ENCODE results near the gene SASH1. TPM values are rescaled to one million over a fixed set of nuclear protein-coding genes. Genes with fewer than 3 reads are reported as not detected.

The SASH1 gene
- total RNA-seq, 1 experiment from 2014 or later = 27.4 TPM

DNA sequence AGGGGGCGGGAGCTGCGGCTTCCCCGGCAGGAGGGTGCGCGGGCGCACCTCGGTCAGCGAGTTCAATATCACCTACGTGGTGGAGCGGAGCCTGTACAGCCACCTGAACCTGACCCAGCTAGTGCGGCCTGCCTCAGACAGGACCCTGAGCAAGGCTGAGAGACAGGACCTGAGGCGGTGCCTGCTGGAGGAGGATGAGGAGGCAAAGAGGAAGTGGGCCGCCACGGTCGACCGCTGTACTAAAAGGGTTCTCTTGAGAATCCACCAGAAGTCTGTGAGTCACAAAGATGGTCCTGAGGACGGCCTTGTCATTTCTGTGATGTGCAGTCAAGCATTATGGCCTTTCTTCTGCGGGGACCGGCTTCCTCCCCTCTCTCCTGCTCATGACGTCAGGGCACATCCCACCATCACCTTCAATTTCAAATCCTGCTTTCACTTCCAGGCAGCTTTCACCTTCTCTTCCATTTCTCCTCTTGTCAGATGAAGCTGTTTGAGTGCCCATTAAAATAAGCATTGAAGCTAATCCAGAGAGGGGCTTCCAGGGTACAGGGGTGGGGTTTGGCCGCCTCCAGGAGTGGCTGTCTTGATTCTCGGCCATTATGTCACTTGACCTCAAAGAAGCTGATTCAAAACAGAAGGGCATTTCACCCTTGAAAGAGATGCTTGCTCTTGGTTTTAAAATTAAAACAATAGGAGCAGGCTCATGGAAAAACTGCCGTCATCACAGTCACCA lies 177.6 kb downstream of the SASH1 start (continued):
- TF ChIP-seq, protein P1, sequence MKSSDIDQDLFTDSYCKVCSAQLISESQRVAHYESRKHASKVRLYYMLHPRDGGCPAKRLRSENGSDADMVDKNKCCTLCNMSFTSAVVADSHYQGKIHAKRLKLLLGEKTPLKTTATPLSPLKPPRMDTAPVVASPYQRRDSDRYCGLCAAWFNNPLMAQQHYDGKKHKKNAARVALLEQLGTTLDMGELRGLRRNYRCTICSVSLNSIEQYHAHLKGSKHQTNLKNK (CRISPR knock-in tag; IDR thresholded peaks at IDR 0.05) = no peak
- TF ChIP-seq CREB1 (CRISPR knock-in tag; IDR thresholded peaks at IDR 0.05) (no peak), RELA (CRISPR knock-in tag; IDR thresholded peaks at IDR 0.05; ENCODE audit: borderline replicate concordance) (no peak), GRHL2 (CRISPR knock-in tag; IDR thresholded peaks at IDR 0.05; ENCODE audit: insufficient replicate concordance, severe bottlenecking) (no peak), SMAD3 (CRISPR knock-in tag; IDR thresholded peaks at IDR 0.05; ENCODE audit: borderline replicate concordance) (no peak), NFYB (CRISPR knock-in tag; conservative IDR thresholded peaks at IDR 0.05; ENCODE audit: low read depth) (no peak), NFE2L1 (CRISPR knock-in tag; IDR thresholded peaks at IDR 0.05) (no peak), NFATC4 (CRISPR knock-in tag; IDR thresholded peaks at IDR 0.05) (no peak), ZNF232 (CRISPR knock-in tag; IDR thresholded peaks at IDR 0.05) (no peak)
- TF ChIP-seq, protein P2, sequence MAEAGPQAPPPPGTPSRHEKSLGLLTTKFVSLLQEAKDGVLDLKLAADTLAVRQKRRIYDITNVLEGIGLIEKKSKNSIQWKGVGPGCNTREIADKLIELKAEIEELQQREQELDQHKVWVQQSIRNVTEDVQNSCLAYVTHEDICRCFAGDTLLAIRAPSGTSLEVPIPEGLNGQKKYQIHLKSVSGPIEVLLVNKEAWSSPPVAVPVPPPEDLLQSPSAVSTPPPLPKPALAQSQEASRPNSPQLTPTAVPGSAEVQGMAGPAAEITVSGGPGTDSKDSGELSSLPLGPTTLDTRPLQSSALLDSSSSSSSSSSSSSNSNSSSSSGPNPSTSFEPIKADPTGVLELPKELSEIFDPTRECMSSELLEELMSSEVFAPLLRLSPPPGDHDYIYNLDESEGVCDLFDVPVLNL (CRISPR knock-in tag; IDR thresholded peaks at IDR 0.05; ENCODE audit: borderline replicate concordance, low read depth) = no peak
- TF ChIP-seq, protein P3, sequence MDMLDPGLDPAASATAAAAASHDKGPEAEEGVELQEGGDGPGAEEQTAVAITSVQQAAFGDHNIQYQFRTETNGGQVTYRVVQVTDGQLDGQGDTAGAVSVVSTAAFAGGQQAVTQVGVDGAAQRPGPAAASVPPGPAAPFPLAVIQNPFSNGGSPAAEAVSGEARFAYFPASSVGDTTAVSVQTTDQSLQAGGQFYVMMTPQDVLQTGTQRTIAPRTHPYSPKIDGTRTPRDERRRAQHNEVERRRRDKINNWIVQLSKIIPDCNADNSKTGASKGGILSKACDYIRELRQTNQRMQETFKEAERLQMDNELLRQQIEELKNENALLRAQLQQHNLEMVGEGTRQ (CRISPR knock-in tag; IDR thresholded peaks at IDR 0.05) = no peak
- TF ChIP-seq, protein P4, sequence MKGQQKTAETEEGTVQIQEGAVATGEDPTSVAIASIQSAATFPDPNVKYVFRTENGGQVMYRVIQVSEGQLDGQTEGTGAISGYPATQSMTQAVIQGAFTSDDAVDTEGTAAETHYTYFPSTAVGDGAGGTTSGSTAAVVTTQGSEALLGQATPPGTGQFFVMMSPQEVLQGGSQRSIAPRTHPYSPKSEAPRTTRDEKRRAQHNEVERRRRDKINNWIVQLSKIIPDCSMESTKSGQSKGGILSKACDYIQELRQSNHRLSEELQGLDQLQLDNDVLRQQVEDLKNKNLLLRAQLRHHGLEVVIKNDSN (CRISPR knock-in tag; IDR thresholded peaks at IDR 0.05) = no peak

DNA sequence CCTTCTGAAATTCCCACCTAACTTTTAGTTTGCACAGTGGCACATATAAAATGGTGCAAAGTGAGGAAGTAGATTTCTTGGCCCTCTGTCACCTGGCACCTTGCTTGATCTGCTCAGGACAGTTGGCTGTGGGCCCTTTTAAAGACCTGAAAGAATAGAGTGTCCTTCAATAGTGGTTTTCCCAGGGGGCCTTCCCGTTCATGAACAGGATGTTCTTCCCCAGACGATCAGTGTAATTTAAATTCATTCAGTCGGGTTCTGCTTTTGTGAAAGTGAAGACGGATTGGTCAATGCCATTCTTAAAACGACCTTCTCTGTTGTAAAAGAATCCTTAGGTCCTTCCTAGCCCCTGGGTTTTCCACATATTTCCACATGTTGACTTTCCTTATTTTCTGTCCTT lies 178.5 kb downstream of the SASH1 start:
- Mint-ChIP-seq H3K4me3 (no peak overlapping the region; the same call in 1 of the 2 replicates), H3K9me3 (no peaks in the 10 kb centered on the region), H3K4me1 (peaks cover 61% of the 10 kb centered on the region), H3K27ac (peak overlapping the region; percentile 65), H3K27me3 (ENCODE audit: low read depth) (no peaks in the 10 kb centered on the region), H3K36me3 (peaks cover 37% of the 10 kb centered on the region)
- ChIA-PET POLR2A (no interaction called here), CTCF (no interaction called here)
- TF ChIP-seq FOXJ3 (CRISPR knock-in tag; IDR thresholded peaks at IDR 0.05; ENCODE audit: borderline replicate concordance) = no peak
- TF ChIP-seq, protein P5, sequence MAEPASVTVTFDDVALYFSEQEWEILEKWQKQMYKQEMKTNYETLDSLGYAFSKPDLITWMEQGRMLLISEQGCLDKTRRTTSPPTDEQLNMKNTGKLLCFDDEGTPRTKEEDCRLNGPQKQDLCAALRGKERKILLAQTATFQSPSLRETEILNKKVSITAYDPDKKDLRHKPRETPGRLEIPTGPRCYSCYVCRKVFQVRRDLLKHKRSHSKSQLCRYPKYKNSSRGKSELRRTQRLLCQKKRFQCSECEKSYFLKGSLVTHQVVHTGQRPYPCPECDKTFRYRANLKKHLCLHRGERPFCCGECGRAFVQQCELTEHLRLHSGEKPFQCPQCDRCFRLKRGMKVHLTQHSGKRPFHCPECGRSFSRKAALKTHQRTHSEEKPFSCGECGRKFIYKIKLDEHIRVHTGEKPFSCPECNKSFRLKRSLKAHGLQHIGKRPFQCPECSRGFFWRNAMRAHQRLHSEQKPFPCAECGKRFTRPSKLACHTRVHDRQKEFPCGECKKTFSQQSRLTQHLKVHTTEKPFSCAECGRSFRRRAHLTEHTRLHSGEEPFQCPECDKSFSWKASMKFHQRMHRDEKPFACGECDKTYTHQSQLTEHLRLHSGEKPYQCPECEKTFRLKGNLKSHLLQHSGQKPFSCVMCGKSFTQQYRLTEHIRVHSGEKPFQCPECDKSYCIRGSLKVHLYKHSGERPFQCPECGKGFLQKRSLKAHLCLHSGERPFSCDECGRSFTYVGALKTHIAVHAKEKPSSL (CRISPR knock-in tag; conservative IDR thresholded peaks at IDR 0.05) = no peak
- TF ChIP-seq NR1H2 (CRISPR knock-in tag; IDR thresholded peaks at IDR 0.05) = no peak
- no peak for TF ChIP-seq ZNF232 (CRISPR knock-in tag; IDR thresholded peaks at IDR 0.05)
- TF ChIP-seq ETV6 (CRISPR knock-in tag; IDR thresholded peaks at IDR 0.05) = no peak
- TF ChIP-seq, protein P6, sequence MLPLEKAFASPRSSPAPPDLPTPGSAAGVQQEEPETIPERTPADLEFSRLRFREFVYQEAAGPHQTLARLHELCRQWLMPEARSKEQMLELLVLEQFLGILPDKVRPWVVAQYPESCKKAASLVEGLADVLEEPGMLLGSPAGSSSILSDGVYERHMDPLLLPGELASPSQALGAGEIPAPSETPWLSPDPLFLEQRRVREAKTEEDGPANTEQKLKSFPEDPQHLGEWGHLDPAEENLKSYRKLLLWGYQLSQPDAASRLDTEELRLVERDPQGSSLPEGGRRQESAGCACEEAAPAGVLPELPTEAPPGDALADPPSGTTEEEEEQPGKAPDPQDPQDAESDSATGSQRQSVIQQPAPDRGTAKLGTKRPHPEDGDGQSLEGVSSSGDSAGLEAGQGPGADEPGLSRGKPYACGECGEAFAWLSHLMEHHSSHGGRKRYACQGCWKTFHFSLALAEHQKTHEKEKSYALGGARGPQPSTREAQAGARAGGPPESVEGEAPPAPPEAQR (CRISPR knock-in tag; IDR thresholded peaks at IDR 0.05) = no peak
- no peak for TF ChIP-seq ZNF219 (CRISPR knock-in tag; IDR thresholded peaks at IDR 0.05; ENCODE audit: borderline replicate concordance)
- TF ChIP-seq ZNF396 (CRISPR knock-in tag; IDR thresholded peaks at IDR 0.05; ENCODE audit: borderline replicate concordance) = no peak
- TF ChIP-seq, protein P7, sequence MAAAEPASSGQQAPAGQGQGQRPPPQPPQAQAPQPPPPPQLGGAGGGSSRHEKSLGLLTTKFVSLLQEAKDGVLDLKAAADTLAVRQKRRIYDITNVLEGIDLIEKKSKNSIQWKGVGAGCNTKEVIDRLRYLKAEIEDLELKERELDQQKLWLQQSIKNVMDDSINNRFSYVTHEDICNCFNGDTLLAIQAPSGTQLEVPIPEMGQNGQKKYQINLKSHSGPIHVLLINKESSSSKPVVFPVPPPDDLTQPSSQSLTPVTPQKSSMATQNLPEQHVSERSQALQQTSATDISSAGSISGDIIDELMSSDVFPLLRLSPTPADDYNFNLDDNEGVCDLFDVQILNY (CRISPR knock-in tag; IDR thresholded peaks at IDR 0.05) = no peak
- ATAC-seq = peak; percentile 43; the same call in 1 of the 2 replicates
- DNase-seq (ENCODE audit: low spot score) = no peak

All from WTC11 (cell line).